Loucy (cell line): ENCODE results near the gene INS.

ENCODE experiments used
- H2AFZ ChIP-seq: fragments of 200-600 bp; sonication (generic); 2 replicates; pipeline ENCODE4 v1.6.0; 2016; ENCODE audit warnings: antibody characterized with exemption, mild to moderate bottlenecking, low read length, moderate library complexity
- H3F3A ChIP-seq: fragments of 200-600 bp; 2 replicates; pipeline ENCODE4 v1.6.0; 2016; ENCODE audit warnings: antibody characterized with exemption, low read depth, mild to moderate bottlenecking
- H3K27me3 ChIP-seq: fragments of 200-600 bp; sonication (generic); 2 replicates; pipeline ENCODE4 v1.6.1; 2014; ENCODE audit warnings: low read length, mild to moderate bottlenecking; ENCODE audit not compliant: insufficient read depth, poor library complexity, severe bottlenecking
- H3K36me3 ChIP-seq: fragments of 200-600 bp; sonication (generic); 2 replicates; pipeline ENCODE4 v1.6.1; 2016; ENCODE audit warnings: low read length; ENCODE audit not compliant: insufficient read depth
- H3K4me1 ChIP-seq: fragments of 200-600 bp; sonication (generic); 2 replicates; pipeline ENCODE4 v1.5.1; 2014; ENCODE audit warnings: low read length, mild to moderate bottlenecking; ENCODE audit not compliant: insufficient read depth, poor library complexity, severe bottlenecking
- H3K4me2 ChIP-seq: fragments of 200-600 bp; sonication (generic); 2 replicates; pipeline ENCODE4 v1.6.0; 2014; ENCODE audit warnings: antibody characterized with exemption, low read length, low read depth, mild to moderate bottlenecking; ENCODE audit not compliant: poor library complexity, severe bottlenecking
- H3K4me3 ChIP-seq: fragments of 200-600 bp; sonication (generic); 2 replicates; pipeline ENCODE4 v1.5.1; 2014; ENCODE audit warnings: low read length, mild to moderate bottlenecking, mixed read lengths; ENCODE audit not compliant: poor library complexity, severe bottlenecking
- H3K79me2 ChIP-seq: fragments of 200-600 bp; sonication (generic); 2 replicates; pipeline ENCODE4 v1.6.1; 2014; ENCODE audit warnings: low read length; ENCODE audit not compliant: insufficient read depth
- H3K9ac ChIP-seq: fragments of 200-600 bp; sonication (generic); 2 replicates; pipeline ENCODE4 v1.6.0; 2014; ENCODE audit warnings: mild to moderate bottlenecking, low read depth, low read length, moderate library complexity; ENCODE audit not compliant: poor library complexity, severe bottlenecking
- H3K9me2 ChIP-seq: fragments of 200-600 bp; sonication (generic); replicated peaks from 2 replicates; pipeline ENCODE4 v1.6.1; 2016; ENCODE audit warnings: low read depth, low read length, mixed read lengths
- H3K9me3 ChIP-seq: fragments of 200-600 bp; sonication (generic); 2 replicates; pipeline ENCODE4 v1.6.1; 2014; ENCODE audit warnings: mild to moderate bottlenecking, antibody characterized with exemption, low read length, low read depth; ENCODE audit not compliant: insufficient read depth
- H4K20me1 ChIP-seq: fragments of 200-600 bp; sonication (generic); 2 replicates; pipeline ENCODE4 v1.6.0; 2014; ENCODE audit warnings: antibody characterized with exemption, low read length, mild to moderate bottlenecking; ENCODE audit not compliant: insufficient read depth, poor library complexity, severe bottlenecking
- CTCF ChIP-seq: fragments of 200-600 bp; sonication (generic); conservative IDR thresholded peaks from 2 replicates; pipeline ENCODE4 v1.5.1; 2014; ENCODE audit warnings: mild to moderate bottlenecking, antibody characterized with exemption, low read length
- EZH2phosphoT487 ChIP-seq: fragments of 200-600 bp; IDR thresholded peaks from 2 replicates; pipeline ENCODE4 v1.6.1; 2018; ENCODE audit warnings: antibody characterized with exemption, mild to moderate bottlenecking, moderate library complexity, borderline replicate concordance

INS gene

GRCh38 chr11:2176389-2176900 is 15.4 kb upstream of the INS start:
- Histone ChIP-seq H3K79me2 (no peaks in the 10 kb centered on the region), H3F3A (no peaks in the 10 kb centered on the region), H3K9ac (no peak overlapping the region), H4K20me1 (no peaks in the 10 kb centered on the region), H3K4me3 (no peak overlapping the region), H3K36me3 (no peaks in the 10 kb centered on the region), H3K9me3 (no peaks in the 10 kb centered on the region), H3K4me1 (no peaks in the 10 kb centered on the region), H3K9me2 (no peaks in the 10 kb centered on the region), H2AFZ (no peak overlapping the region), H3K4me2 (no peak overlapping the region), H3K27me3 (no peaks in the 10 kb centered on the region)
- TF ChIP-seq CTCF (no peak), EZH2phosphoT487 (no peak)

- TF ChIP-seq EZH2phosphoT487 = no peak
- TF ChIP-seq CTCF = no peak
- Histone ChIP-seq H3K9me3 (no peaks in the 10 kb centered on the region), H3F3A (no peaks in the 10 kb centered on the region), H3K9me2 (no peaks in the 10 kb centered on the region), H3K79me2 (no peaks in the 10 kb centered on the region), H3K36me3 (no peaks in the 10 kb centered on the region), H4K20me1 (no peaks in the 10 kb centered on the region), H3K4me2 (no peak overlapping the region), H2AFZ (no peak overlapping the region), H3K27me3 (no peaks in the 10 kb centered on the region), H3K9ac (no peak overlapping the region), H3K4me1 (no peaks in the 10 kb centered on the region), H3K4me3 (no peak overlapping the region)
These were observed 14.7 kb upstream of the INS start for GRCh38 chr11:2175659-2176058.

GRCh38 chr11:2174361-2174760 is 13.4 kb upstream of the INS start:
- Histone ChIP-seq H3K4me2 (no peak overlapping the region), H3F3A (no peaks in the 10 kb centered on the region), H3K9me3 (no peaks in the 10 kb centered on the region), H3K36me3 (no peaks in the 10 kb centered on the region), H3K27me3 (no peaks in the 10 kb centered on the region), H3K4me3 (no peak overlapping the region), H3K79me2 (no peaks in the 10 kb centered on the region), H3K4me1 (no peaks in the 10 kb centered on the region), H4K20me1 (no peaks in the 10 kb centered on the region), H3K9me2 (no peaks in the 10 kb centered on the region), H2AFZ (no peak overlapping the region), H3K9ac (no peak overlapping the region)
- TF ChIP-seq CTCF (no peak), EZH2phosphoT487 (no peak)
